ENCODE measurements around the gene PLCB1. TPM values are rescaled to one million over a fixed set of nuclear protein-coding genes. Genes with fewer than 3 reads are reported as not detected.

The PLCB1 gene
- total and polyA plus RNA-seq, 2 donors (not counting 3 experiments of a cell fraction or from before 2014, with no cell fraction given), result 10.2 to 53.4 TPM

GRCh38 chr20:8144282-8145245, 12.5 kb downstream of the PLCB1 start:
- Histone ChIP-seq H3K4me2 (ENCODE audit: insufficient read depth, low read length) (peak overlapping the region; percentile 3), H3K36me3 (ENCODE audit: control insufficient read depth in 2 of 2, extremely low read depth in 1 of 2, insufficient read depth in 2 of 2, low read length in 2 of 2) (no peaks in the 10 kb centered on the region), H2AFZ (ENCODE audit: low read depth, low read length) (no peak overlapping the region), H3K79me2 (ENCODE audit: control insufficient read depth, insufficient read depth, low read length) (peaks cover 8% of the 10 kb centered on the region), H3K4me1 (ENCODE audit: control insufficient read depth, extremely low read depth, insufficient read depth, low read length) (peaks cover 53% of the 10 kb centered on the region), H3K9me1 (replicated peaks; ENCODE audit: control insufficient read depth, extremely low read depth, insufficient read depth, low read length) (no peaks in the 10 kb centered on the region), H4K20me1 (replicated peaks; ENCODE audit: control insufficient read depth, extremely low read depth, insufficient read depth, low read length) (no peaks in the 10 kb centered on the region), H3K27ac (ENCODE audit: insufficient read depth, low read depth, low read length) (peak overlapping the region; percentile 44), H3K9ac (replicated peaks; ENCODE audit: extremely low read depth, insufficient read depth, low read length) (no peak overlapping the region), H3K4me3 (replicated peaks in 1 of 3; ENCODE audit: insufficient read depth in 1 of 3, low read depth in 1 of 3, low read length in 3 of 3) (no peak overlapping the region), H3K27me3 (ENCODE audit: control insufficient read depth in 2 of 2, insufficient read depth in 2 of 2, low read length in 2 of 2) (no peaks in the 10 kb centered on the region), H3K9me3 (replicated peaks; ENCODE audit: control insufficient read depth, insufficient read depth, low read length) (no peaks in the 10 kb centered on the region)
- TF ChIP-seq, protein P1, sequence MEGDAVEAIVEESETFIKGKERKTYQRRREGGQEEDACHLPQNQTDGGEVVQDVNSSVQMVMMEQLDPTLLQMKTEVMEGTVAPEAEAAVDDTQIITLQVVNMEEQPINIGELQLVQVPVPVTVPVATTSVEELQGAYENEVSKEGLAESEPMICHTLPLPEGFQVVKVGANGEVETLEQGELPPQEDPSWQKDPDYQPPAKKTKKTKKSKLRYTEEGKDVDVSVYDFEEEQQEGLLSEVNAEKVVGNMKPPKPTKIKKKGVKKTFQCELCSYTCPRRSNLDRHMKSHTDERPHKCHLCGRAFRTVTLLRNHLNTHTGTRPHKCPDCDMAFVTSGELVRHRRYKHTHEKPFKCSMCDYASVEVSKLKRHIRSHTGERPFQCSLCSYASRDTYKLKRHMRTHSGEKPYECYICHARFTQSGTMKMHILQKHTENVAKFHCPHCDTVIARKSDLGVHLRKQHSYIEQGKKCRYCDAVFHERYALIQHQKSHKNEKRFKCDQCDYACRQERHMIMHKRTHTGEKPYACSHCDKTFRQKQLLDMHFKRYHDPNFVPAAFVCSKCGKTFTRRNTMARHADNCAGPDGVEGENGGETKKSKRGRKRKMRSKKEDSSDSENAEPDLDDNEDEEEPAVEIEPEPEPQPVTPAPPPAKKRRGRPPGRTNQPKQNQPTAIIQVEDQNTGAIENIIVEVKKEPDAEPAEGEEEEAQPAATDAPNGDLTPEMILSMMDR (IDR thresholded peaks at IDR 0.05; ENCODE audit: extremely low read depth in 1 of 2, insufficient read depth in 1 of 2, low read depth in 1 of 2, low read length in 2 of 2), result no peak
- TF ChIP-seq POLR2AphosphoS5 (IDR thresholded peaks at IDR 0.05; ENCODE audit: insufficient read depth, low read depth, low read length) (peak; percentile 63), GATA2 (IDR thresholded peaks at IDR 0.05; ENCODE audit: insufficient read depth, insufficient read length, low read depth, low read length) (peak; percentile 76), JUN (IDR thresholded peaks at IDR 0.05; ENCODE audit: borderline replicate concordance, insufficient read depth, insufficient read length, low read depth) (peak; percentile 15), EZH2 (IDR thresholded peaks at IDR 0.05; ENCODE audit: borderline replicate concordance, low read depth, low read length, severe bottlenecking) (no peak)
- DNase-seq (ENCODE audit: low read depth, low spot score) (peak; percentile 54), FAIRE-seq (peak; percentile 73)
- CTCF ChIA-PET, result interaction anchor here (1.3 to 1.9 kb wide), 3 partner anchors 10 to 245 kb away, joined by 3 to 4 read pairs (median 4); partner anchors contain the start of gene PLCB1
- dilution Hi-C loops (cut with MboI; ENCODE audit: extremely low pct_ligation_motif_present, low sequenced_read_pairs), result no loop called here
- BruUV-seq (replicated peaks), result no TSS peak
- POLR2A ChIA-PET, result no interaction called here
- intact Hi-C loops (cut with micrococcal nuclease), result loop anchor here (5.0 kb wide), 2 partner anchors 78 to 243 kb away; no protein-coding TSS in a partner anchor
